Cardiac muscle cell (in vitro differentiated cells and primary cell): ENCODE results near the gene MROH9. TPM values are rescaled to one million over a fixed set of nuclear protein-coding genes. Genes with fewer than 3 reads are reported as not detected.

Source experiments
- DNase-seq, 2 donors: peaks; one replicate each; pipeline versions ENCODE4 v3.0.0 to v3.0.0-alpha.2; 2010 to 2017; ENCODE audit warnings: low read depth in 1 of 2, low spot score in 1 of 2
- H3K27ac ChIP-seq: fragments of 200-600 bp; sonication (generic); 2 replicates; pipeline ENCODE4 v1.5.1; 2016
- H3K27me3 ChIP-seq: fragments of 200-600 bp; sonication (generic); 2 replicates; pipeline ENCODE4 v1.6.0; 2016; ENCODE audit warnings: control low read depth
- H3K36me3 ChIP-seq: fragments of 200-600 bp; sonication (generic); 2 replicates; pipeline ENCODE4 v1.5.1; 2016; ENCODE audit warnings: control low read depth
- H3K4me1 ChIP-seq: fragments of 200-600 bp; sonication (generic); 2 replicates; pipeline ENCODE4 v1.8.1; 2017; ENCODE audit warnings: low read depth, mild to moderate bottlenecking, mixed run types
- H3K4me3 ChIP-seq: fragments of 200-600 bp; sonication (generic); 2 replicates; pipeline ENCODE4 v1.5.1; 2016; ENCODE audit warnings: mild to moderate bottlenecking
- H3K9me3 ChIP-seq: fragments of 200-600 bp; sonication (generic); 2 replicates; pipeline ENCODE4 v1.5.1; 2017; ENCODE audit warnings: low read depth, mild to moderate bottlenecking, control low read depth
- CTCF ChIP-seq: IDR thresholded peaks from 2 replicates; pipeline ENCODE4 v1.5.1; 2012; ENCODE audit warnings: low read depth, mild to moderate bottlenecking, low read length
- polyA plus RNA-seq: library from polyadenylated mRNA; unstranded; fragments of >200 nt; fragmentation: Nextera tagmentation; extraction: Ambion mirVana; gene quantifications from 2 replicates; pipeline ENCODE4 v1.2.1, GENCODE V29; 2016
- total RNA-seq: library from RNA; depleted of rRNA; stranded (reverse); fragments of >200 nt; gene quantifications from 2 replicates; pipeline ENCODE4 v1.2.3, GENCODE V29; 2016

The MROH9 gene
- total and polyA plus RNA-seq, 2 experiments from 2014 or later, result not detected

- no peak overlapping the region for H3K4me3 ChIP-seq
- no peaks in the 10 kb centered on the region for H3K27me3 ChIP-seq
- no peaks in the 10 kb centered on the region for H3K9me3 ChIP-seq
- no peaks in the 10 kb centered on the region for H3K36me3 ChIP-seq
- DNase-seq, result no peak
- peak overlapping the region; percentile 41 for H3K27ac ChIP-seq
- no peak for TF ChIP-seq CTCF
- H3K4me1 ChIP-seq, result peaks cover 9% of the 10 kb centered on the region
Measured at GRCh38 chr1:171081763-171082201, 146.4 kb downstream of the MROH9 start.

GRCh38 chr1:171082606-171083005 lies 147.3 kb downstream of the MROH9 start:
- no peaks in the 10 kb centered on the region for H3K27me3 ChIP-seq
- H3K4me3 ChIP-seq, result no peak overlapping the region
- DNase-seq, result no peak
- H3K9me3 ChIP-seq, result no peaks in the 10 kb centered on the region
- no peak for TF ChIP-seq CTCF
- H3K27ac ChIP-seq, result no peak overlapping the region
- no peaks in the 10 kb centered on the region for H3K36me3 ChIP-seq
- peaks cover 9% of the 10 kb centered on the region for H3K4me1 ChIP-seq

- no peak for TF ChIP-seq CTCF
- H3K4me1 ChIP-seq, result peaks cover 9% of the 10 kb centered on the region
- DNase-seq, result no peak
- no peak overlapping the region for H3K4me3 ChIP-seq
- H3K27me3 ChIP-seq, result no peaks in the 10 kb centered on the region
- H3K36me3 ChIP-seq, result no peaks in the 10 kb centered on the region
- no peak overlapping the region for H3K27ac ChIP-seq
- no peaks in the 10 kb centered on the region for H3K9me3 ChIP-seq
Measured at GRCh38 chr1:171083222-171083621, 147.9 kb downstream of the MROH9 start.

GRCh38 chr1:171084091-171084490 lies 148.8 kb downstream of the MROH9 start:
- Histone ChIP-seq H3K27ac (no peak overlapping the region), H3K9me3 (no peaks in the 10 kb centered on the region), H3K36me3 (no peaks in the 10 kb centered on the region), H3K4me1 (peaks cover 9% of the 10 kb centered on the region), H3K4me3 (no peak overlapping the region), H3K27me3 (no peaks in the 10 kb centered on the region)
- no peak for TF ChIP-seq CTCF
- DNase-seq, result peak in 1 of 2 donors; percentile 14

- no peak overlapping the region for H3K4me3 ChIP-seq
- no peaks in the 10 kb centered on the region for H3K9me3 ChIP-seq
- peaks cover 9% of the 10 kb centered on the region for H3K4me1 ChIP-seq
- H3K27me3 ChIP-seq, result no peaks in the 10 kb centered on the region
- H3K27ac ChIP-seq, result no peak overlapping the region
- no peak for TF ChIP-seq CTCF
- no peak for DNase-seq
- H3K36me3 ChIP-seq, result no peaks in the 10 kb centered on the region
Measured at GRCh38 chr1:171084870-171085269, 149.5 kb downstream of the MROH9 start.

GRCh38 chr1:171087896-171088295 lies 152.6 kb downstream of the MROH9 start:
- Histone ChIP-seq H3K27me3 (no peaks in the 10 kb centered on the region), H3K9me3 (no peaks in the 10 kb centered on the region), H3K4me3 (no peak overlapping the region), H3K27ac (no peak overlapping the region), H3K36me3 (no peaks in the 10 kb centered on the region), H3K4me1 (peaks cover 9% of the 10 kb centered on the region)
- no peak for TF ChIP-seq CTCF
- DNase-seq, result no peak
